GM21619 (cell line): Measurements from ENCODE around the gene MTARC2.
A peak's percentile ranks its signal among the peaks of the same experiment; 100 is the strongest.
"Not testable (repeated sequence)": the region's sequence is repeated elsewhere in the genome, so short reads cannot be mapped to it uniquely, and the experiment has no call there.

ENCODE experiments used
- ATAC-seq: cut with Tn5 transposase; IDR thresholded peaks from one replicate; pipeline ENCODE4 v1.9.1; 2021; ENCODE audit not compliant: unreplicated experiment

Gene MTARC2

GRCh38 chr1:220748089-220748934 is at the start of gene MTARC2:
MTARC2 (plus strand) TSS chr1:220748322; CDS start chr1:220748532, 210 bp downstream.
- peak; percentile 91 for ATAC-seq

- no peak for ATAC-seq
Observed at GRCh38 chr1:220698607-220699016, 49.5 kb upstream of the MTARC2 start.

- no peak for ATAC-seq
Observed at GRCh38 chr1:220699044-220699443, 49.1 kb upstream of the MTARC2 start.

GRCh38 chr1:220700556-220701179 is 47.5 kb upstream of the MTARC2 start:
- ATAC-seq = no peak

GRCh38 chr1:220701974-220702373 is 46.1 kb upstream of the MTARC2 start:
- ATAC-seq = no peak

- ATAC-seq = no peak
Observed at GRCh38 chr1:220702733-220703270, 45.3 kb upstream of the MTARC2 start.

- ATAC-seq = no peak
Observed at GRCh38 chr1:220703305-220703704, 44.8 kb upstream of the MTARC2 start.

- ATAC-seq = no peak
Observed at GRCh38 chr1:220705782-220706181, 42.3 kb upstream of the MTARC2 start.

- no peak for ATAC-seq
Observed at GRCh38 chr1:220706480-220706879, 41.6 kb upstream of the MTARC2 start.

- no peak for ATAC-seq
Observed at GRCh38 chr1:220707160-220707559, 41.0 kb upstream of the MTARC2 start.

- ATAC-seq = no peak
Observed at GRCh38 chr1:220708244-220708643, 39.9 kb upstream of the MTARC2 start.

GRCh38 chr1:220708936-220709801 is 39.0 kb upstream of the MTARC2 start:
- ATAC-seq = no peak

GRCh38 chr1:220710333-220710732 is 37.8 kb upstream of the MTARC2 start:
- no peak for ATAC-seq

- peak; percentile 74 for ATAC-seq
Observed at GRCh38 chr1:220711056-220711809, 36.9 kb upstream of the MTARC2 start.

GRCh38 chr1:220715986-220716385 is 32.1 kb upstream of the MTARC2 start:
- not testable (repeated sequence) for ATAC-seq

- peak; percentile 65 for ATAC-seq
Observed at GRCh38 chr1:220717800-220718640, 30.1 kb upstream of the MTARC2 start.

GRCh38 chr1:220721266-220721665 is 26.9 kb upstream of the MTARC2 start:
- ATAC-seq = not testable (repeated sequence)

- ATAC-seq = no peak
Observed at GRCh38 chr1:220726634-220727033, 21.5 kb upstream of the MTARC2 start.

- ATAC-seq = no peak
Observed at GRCh38 chr1:220727519-220727918, 20.6 kb upstream of the MTARC2 start.
